A549 (cell line): ENCODE results near the gene PCBP3. TPM values are rescaled to one million over a fixed set of nuclear protein-coding genes. Genes with fewer than 3 reads are reported as not detected.

Experiments
- ATAC-seq, 2 experiments: fragments of 200-7000 bp in 1 of 2; fragments of >200 bp in 1 of 2; cut with Nextera tagmentation in 1 of 2; cut with Tn5 transposase in 1 of 2; 3 replicates each; pipeline versions ENCODE4 v1.8.0 to v1.9.1; 2018 to 2020; ENCODE audit warnings: mild to moderate bottlenecking in 1 of 2, moderate library complexity in 1 of 2
- CTCF ChIA-PET: fragments of 300-600 bp; sonication (Branson Sonifier 250); formaldehyde crosslinking; extraction: SDS; loops from one replicate; lab custom pipeline; 2021; ENCODE audit warnings: antibody characterized with exemption, inconsistent platforms; lab: Yijun Ruan, JAX
- POLR2A ChIA-PET: fragments of 350-600 bp; formaldehyde crosslinking; extraction: SDS; loops from one replicate; lab custom pipeline; 2021; ENCODE audit warnings: antibody characterized with exemption, inconsistent platforms; lab: Yijun Ruan, JAX
- DNase-seq, 2 experiments: peaks; one replicate each; pipeline versions ENCODE4 v3.0.0 to v3.0.0-alpha.2; 2011 to 2016; ENCODE audit warnings: low read depth in 1 of 2, low spot score in 1 of 2
- FAIRE-seq: peaks from 2 replicates; lab custom pipeline; 2011; peaks lifted over from hg19 to GRCh38; lab: Jason Lieb, UNC
- H3K27ac ChIP-seq, 2 experiments: fragments of >200 bp; sonication (Bioruptor Twin); formaldehyde crosslinking; 3 replicates each; pipeline ENCODE4 v1.5.1; 2016 to 2017
- H3K4me1 ChIP-seq: fragments of >200 bp; sonication (Bioruptor Twin); formaldehyde crosslinking; 3 replicates; pipeline ENCODE4 v1.6.1; 2016
- H3K4me2 ChIP-seq: fragments of >200 bp; sonication (Bioruptor Twin); formaldehyde crosslinking; 3 replicates; pipeline ENCODE4 v1.6.1; 2016
- H3K4me3 ChIP-seq: fragments of >200 bp; sonication (Bioruptor Twin); formaldehyde crosslinking; 3 replicates; pipeline ENCODE4 v1.5.1; 2016
- H3K9me3 ChIP-seq: fragments of >200 bp; sonication (Bioruptor Twin); formaldehyde crosslinking; 3 replicates; pipeline ENCODE4 v1.6.1; 2016
- CEBPB ChIP-seq, 2 experiments: fragments of >200 bp in 1 of 2; sonication (Bioruptor Twin) in 1 of 2; formaldehyde crosslinking in 1 of 2; IDR thresholded peaks; 2 replicates each; pipeline ENCODE4 v1.6.1; 2012 to 2016
- EP300 ChIP-seq, 2 experiments: fragments of >200 bp; sonication (Bioruptor Twin); formaldehyde crosslinking; IDR thresholded peaks; 2 replicates in 1 of 2; 3 replicates in 1 of 2; pipeline ENCODE4 v1.6.1; 2016 to 2017
- FOSL2 ChIP-seq, 2 experiments: fragments of 450-650 bp in 1 of 2; fragments of >200 bp in 1 of 2; sonication (Bioruptor Twin) in 1 of 2; formaldehyde crosslinking; IDR thresholded peaks; 2 replicates each; pipeline versions ENCODE4 v1.5.0 to v1.6.1; 2016 to 2020; ENCODE audit warnings: mild to moderate bottlenecking in 1 of 2, moderate library complexity in 1 of 2
- FOXS1 ChIP-seq: fragments of 250-450 bp; sonication (Bioruptor Pico); IDR thresholded peaks from 2 replicates; pipeline ENCODE4 v1.5.0; 2020; ENCODE audit warnings: mild to moderate bottlenecking, moderate library complexity
- HDAC2 ChIP-seq: fragments of 200-600 bp; sonication (generic); IDR thresholded peaks from 2 replicates; pipeline ENCODE4 v1.6.1; 2016
- HEYL ChIP-seq: fragments of 250-450 bp; sonication (Bioruptor Pico); IDR thresholded peaks from 2 replicates; pipeline ENCODE4 v1.8.0; 2021; ENCODE audit warnings: mild to moderate bottlenecking, moderate library complexity
- HOXA7 ChIP-seq: fragments of 250-450 bp; sonication (Bioruptor Pico); IDR thresholded peaks from 2 replicates; pipeline ENCODE4 v1.5.0; 2020; ENCODE audit warnings: mild to moderate bottlenecking, moderate library complexity
- JUNB ChIP-seq: fragments of >200 bp; sonication (Bioruptor Twin); formaldehyde crosslinking; IDR thresholded peaks from 2 replicates; pipeline ENCODE4 v1.6.1; 2016
- MAFK ChIP-seq: fragments of 450-650 bp; IDR thresholded peaks from 2 replicates; pipeline ENCODE4 v1.6.1; 2014; ENCODE audit not compliant: partially characterized antibody
- MYC ChIP-seq: IDR thresholded peaks from 2 replicates; pipeline ENCODE4 v1.6.1; 2012; ENCODE audit warnings: mild to moderate bottlenecking, inconsistent platforms, low read length, improper control_type of control experiment, borderline replicate concordance
- NFE2L2 ChIP-seq: fragments of 150-350 bp; conservative IDR thresholded peaks from 2 replicates; pipeline ENCODE4 v1.6.1; 2014; ENCODE audit warnings: low read length
- NR3C1 ChIP-seq: fragments of >200 bp; sonication (Bioruptor Twin); formaldehyde crosslinking; IDR thresholded peaks from 3 replicates; pipeline ENCODE4 v1.6.1; 2017
- PHF8 ChIP-seq: fragments of 200-600 bp; sonication (generic); IDR thresholded peaks from 2 replicates; pipeline ENCODE4 v1.6.1; 2016; ENCODE audit warnings: low read depth, mild to moderate bottlenecking, antibody characterized with exemption, moderate library complexity, borderline replicate concordance
- POLR2A ChIP-seq: IDR thresholded peaks from 2 replicates; pipeline ENCODE4 v1.6.1; 2012; ENCODE audit warnings: mild to moderate bottlenecking, low read length
- POLR2AphosphoS2 ChIP-seq: conservative IDR thresholded peaks from 2 replicates; pipeline ENCODE4 v1.6.1; 2012; ENCODE audit warnings: low read length, improper control_type of control experiment, inconsistent platforms
- RAD21 ChIP-seq, 2 experiments: fragments of >200 bp in 1 of 2; sonication (Bioruptor Twin) in 1 of 2; formaldehyde crosslinking in 1 of 2; IDR thresholded peaks in 1 of 2; conservative IDR thresholded peaks in 1 of 2; 2 replicates in 1 of 2; 3 replicates in 1 of 2; pipeline ENCODE4 v1.6.1; 2012 to 2018; ENCODE audit warnings: inconsistent platforms in 1 of 2
- RFX5 ChIP-seq: fragments of 450-650 bp; IDR thresholded peaks from 2 replicates; pipeline ENCODE4 v1.7.1; 2014; ENCODE audit warnings: antibody characterized with exemption, mild to moderate bottlenecking, moderate library complexity
- RNF2 ChIP-seq: fragments of 200-600 bp; sonication (generic); IDR thresholded peaks from 2 replicates; pipeline ENCODE4 v1.6.1; 2016; ENCODE audit warnings: low read depth, mild to moderate bottlenecking, antibody characterized with exemption, moderate library complexity, borderline replicate concordance
- TP53 ChIP-seq: fragments of 250-450 bp; sonication (Bioruptor Pico); IDR thresholded peaks from 2 replicates; pipeline ENCODE4 v1.5.0; 2021; ENCODE audit warnings: mild to moderate bottlenecking, moderate library complexity
- ZC3H11A ChIP-seq: fragments of 450-650 bp; IDR thresholded peaks from 2 replicates; pipeline ENCODE4 v1.6.1; 2014; ENCODE audit warnings: antibody characterized with exemption, mild to moderate bottlenecking
- ZNF302 ChIP-seq: fragments of 250-450 bp; sonication (Bioruptor Pico); IDR thresholded peaks from 2 replicates; pipeline ENCODE4 v1.9.0; 2021; ENCODE audit warnings: inconsistent platforms, mild to moderate bottlenecking, moderate library complexity
- WGBS: methylation state at CpG from one replicate; pipeline ENCODE4 v1.1.6; 2017; ENCODE audit errors: missing lambda C conversion rate; 5-methylcytosine and 5-hydroxymethylcytosine counted together
- polyA plus RNA-seq, 4 experiments: library from polyadenylated mRNA; depleted of rRNA in 3 of 4; stranded (reverse); fragments of >200 nt; fragmentation: RNase III in 1 of 4; extraction: RNeasy Plus Mini Kit Qiagen cat#74134 plus additional on column Dnase treatment in 1 of 4; gene quantifications; 2 replicates in 3 of 4; 3 replicates in 1 of 4; pipeline ENCODE4 v1.2.3, GENCODE V29; 2011 to 2017
- TF ChIP-seq, protein P1 (sequence below): fragments of 250-450 bp; sonication (Bioruptor Pico); IDR thresholded peaks from 2 replicates; pipeline ENCODE4 v1.5.0; 2020; ENCODE audit warnings: low read depth, mild to moderate bottlenecking, moderate library complexity
- TF ChIP-seq, protein P2 (sequence below): fragments of 250-450 bp; sonication (Bioruptor Pico); IDR thresholded peaks from 2 replicates; pipeline ENCODE4 v1.5.0; 2021; ENCODE audit warnings: mild to moderate bottlenecking, moderate library complexity, borderline replicate concordance
- TF ChIP-seq, protein P3 (sequence below): IDR thresholded peaks from 2 replicates; pipeline ENCODE4 v1.6.1; 2012
- TF ChIP-seq, protein P4 (sequence below): fragments of >200 bp; sonication (Bioruptor Twin); formaldehyde crosslinking; IDR thresholded peaks from 2 replicates; pipeline ENCODE4 v1.6.1; 2016
- TF ChIP-seq, protein P5 (sequence below): fragments of 200-600 bp; sonication (generic); IDR thresholded peaks from 2 replicates; pipeline ENCODE4 v1.6.1; 2016; ENCODE audit warnings: antibody characterized with exemption, mild to moderate bottlenecking, moderate library complexity

PCBP3 gene
- polyA plus RNA-seq, 2 of the 4 experiments (the other 2 are of a cell fraction), result 0.30 to 0.34 TPM

DNA sequence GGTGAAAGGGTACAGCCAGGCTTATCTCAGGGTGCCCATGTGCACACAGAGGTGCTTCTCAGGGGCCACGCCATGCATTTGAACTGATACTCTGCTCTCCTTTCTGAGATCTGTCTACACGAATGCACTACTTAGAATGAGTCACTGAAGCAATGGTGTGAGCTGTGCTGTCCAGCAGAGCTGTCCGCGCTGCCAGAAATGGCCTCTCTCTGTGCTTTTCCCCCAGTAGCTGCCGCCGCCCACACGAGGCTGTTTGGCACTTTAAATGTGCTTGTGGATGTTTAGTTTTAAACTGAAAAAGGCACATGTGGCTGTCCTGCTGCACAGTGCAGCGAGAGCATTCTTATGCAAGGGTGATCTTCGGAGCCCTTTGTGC, 250.9 kb downstream of the PCBP3 start:
- no peak overlapping the region for H3K4me3 ChIP-seq
- H3K4me1 ChIP-seq, result no peaks in the 10 kb centered on the region
- CTCF ChIA-PET, result no interaction called here
- TF ChIP-seq TP53 (CRISPR knock-in tag) (no peak), HDAC2 (no peak), POLR2A (no peak), PHF8 (no peak), JUNB (no peak), NR3C1 (no peak), RFX5 (no peak), RAD21 (conservative IDR thresholded peaks at IDR 0.05 in 1 of 2, IDR thresholded peaks at IDR 0.05 in 1 of 2) (no peak)
- TF ChIP-seq, protein P1, sequence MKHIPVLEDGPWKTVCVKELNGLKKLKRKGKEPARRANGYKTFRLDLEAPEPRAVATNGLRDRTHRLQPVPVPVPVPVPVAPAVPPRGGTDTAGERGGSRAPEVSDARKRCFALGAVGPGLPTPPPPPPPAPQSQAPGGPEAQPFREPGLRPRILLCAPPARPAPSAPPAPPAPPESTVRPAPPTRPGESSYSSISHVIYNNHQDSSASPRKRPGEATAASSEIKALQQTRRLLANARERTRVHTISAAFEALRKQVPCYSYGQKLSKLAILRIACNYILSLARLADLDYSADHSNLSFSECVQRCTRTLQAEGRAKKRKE, result no peak
- TF ChIP-seq, protein P2, sequence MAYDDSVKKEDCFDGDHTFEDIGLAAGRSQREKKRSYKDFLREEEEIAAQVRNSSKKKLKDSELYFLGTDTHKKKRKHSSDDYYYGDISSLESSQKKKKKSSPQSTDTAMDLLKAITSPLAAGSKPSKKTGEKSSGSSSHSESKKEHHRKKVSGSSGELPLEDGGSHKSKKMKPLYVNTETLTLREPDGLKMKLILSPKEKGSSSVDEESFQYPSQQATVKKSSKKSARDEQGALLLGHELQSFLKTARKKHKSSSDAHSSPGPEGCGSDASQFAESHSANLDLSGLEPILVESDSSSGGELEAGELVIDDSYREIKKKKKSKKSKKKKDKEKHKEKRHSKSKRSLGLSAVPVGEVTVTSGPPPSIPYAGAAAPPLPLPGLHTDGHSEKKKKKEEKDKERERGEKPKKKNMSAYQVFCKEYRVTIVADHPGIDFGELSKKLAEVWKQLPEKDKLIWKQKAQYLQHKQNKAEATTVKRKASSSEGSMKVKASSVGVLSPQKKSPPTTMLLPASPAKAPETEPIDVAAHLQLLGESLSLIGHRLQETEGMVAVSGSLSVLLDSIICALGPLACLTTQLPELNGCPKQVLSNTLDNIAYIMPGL, result no peak
- TF ChIP-seq, all 56 proteins: peak for 0
- WGBS, result 79% methylated on average over 2 of the region's 9 CpGs
- Histone ChIP-seq H3K4me2 (no peak overlapping the region), H3K9me3 (no peaks in the 10 kb centered on the region), H3K27ac (no peak overlapping the region)
- DNase-seq (no peak), FAIRE-seq (no peak), ATAC-seq (no peak)
- POLR2A ChIA-PET, result no interaction called here

DNA sequence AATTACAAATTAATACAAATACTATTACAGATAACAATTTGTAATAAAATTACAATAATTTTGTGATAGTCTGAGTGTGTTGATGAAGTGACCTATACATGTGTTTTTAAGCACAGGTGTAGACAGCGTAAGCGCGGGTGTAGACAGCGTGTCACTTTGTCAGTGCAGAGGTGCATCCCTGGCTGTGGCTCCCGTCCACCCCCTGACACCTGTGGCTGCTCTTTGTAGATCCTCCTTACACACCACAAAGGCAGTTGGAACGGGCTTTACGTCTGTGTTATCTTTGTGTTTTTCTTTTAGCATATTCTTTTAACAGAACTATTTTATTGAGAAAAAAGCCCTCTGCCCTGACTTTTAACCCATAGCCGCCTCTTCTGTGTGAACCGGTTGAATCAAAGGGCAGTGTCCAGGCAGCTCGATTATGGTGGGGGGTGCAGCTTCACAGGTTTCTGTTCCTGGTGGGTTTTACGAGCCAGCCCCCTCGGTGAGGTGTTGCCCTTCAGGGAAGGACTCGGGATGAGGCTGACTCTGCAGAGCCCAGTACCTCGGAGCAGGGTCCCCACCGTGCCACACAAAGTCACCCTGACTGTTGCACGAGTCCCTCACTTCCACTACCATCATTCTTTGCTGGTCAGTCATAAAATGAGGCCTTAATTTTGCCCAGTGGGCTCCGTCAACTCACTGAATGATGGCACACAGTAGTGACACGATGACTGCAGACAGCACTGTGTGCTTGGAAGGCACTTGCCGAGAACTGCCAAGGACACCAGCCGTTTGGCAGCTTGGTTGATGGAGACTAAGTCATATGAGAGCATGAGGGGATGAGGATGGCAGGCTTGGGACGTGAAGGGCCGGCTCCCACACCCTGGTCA, 251.6 kb downstream of the PCBP3 start:
- WGBS, result 52% methylated on average over 18 of the region's 22 CpGs
- no peak overlapping the region for H3K27ac ChIP-seq
- no peak for FAIRE-seq
- no peak for ATAC-seq
- no peak for DNase-seq
- no peak overlapping the region for H3K4me3 ChIP-seq
- H3K9me3 ChIP-seq, result no peaks in the 10 kb centered on the region
- no peaks in the 10 kb centered on the region for H3K4me1 ChIP-seq
- CTCF ChIA-PET, result no interaction called here
- no peak overlapping the region for H3K4me2 ChIP-seq
- POLR2A ChIA-PET, result no interaction called here
- TF ChIP-seq RNF2 (no peak), RAD21 (conservative IDR thresholded peaks at IDR 0.05 in 1 of 2, IDR thresholded peaks at IDR 0.05 in 1 of 2) (no peak), EP300 (IDR thresholded peaks at IDR 0.05) (no peak), PHF8 (no peak), NFE2L2 (no peak), ZC3H11A (no peak), POLR2AphosphoS2 (no peak), ZNF302 (CRISPR knock-in tag) (no peak), MYC (no peak), FOSL2 (IDR thresholded peaks at IDR 0.05) (no peak), FOSL2 (CRISPR knock-in tag; IDR thresholded peaks at IDR 0.05) (no peak)
- TF ChIP-seq, all 56 proteins: peak for 0

DNA sequence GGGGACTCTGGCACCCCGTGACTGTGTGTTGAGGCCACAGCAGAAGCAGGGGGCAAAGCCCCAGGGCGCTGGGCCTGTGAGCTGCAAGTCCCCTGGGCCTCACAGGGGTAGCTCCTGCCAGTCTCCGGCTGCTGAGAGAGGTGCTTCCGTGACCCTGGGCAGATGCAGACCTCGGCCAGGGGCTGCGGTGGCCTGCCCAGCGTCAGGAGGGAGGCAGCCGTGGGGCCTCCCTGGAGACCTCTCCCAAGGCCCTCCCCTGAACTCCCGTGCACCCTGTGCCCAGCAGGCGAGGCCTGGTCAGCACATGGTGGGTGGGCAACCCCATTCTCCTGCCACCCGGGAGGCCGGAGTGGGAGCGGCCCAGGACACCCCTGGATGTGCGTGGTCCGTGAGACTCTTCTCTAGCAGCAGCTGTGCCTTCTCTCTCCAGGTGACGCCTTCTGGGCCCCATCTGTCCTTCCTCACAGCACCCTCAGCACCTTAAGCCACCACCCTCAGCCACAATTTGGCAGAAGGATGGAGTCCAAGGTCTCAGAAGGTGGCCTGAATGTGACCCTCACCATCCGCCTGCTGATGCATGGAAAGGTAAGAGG, 252.3 kb downstream of the PCBP3 start:
- POLR2A ChIA-PET, result no interaction called here
- Histone ChIP-seq H3K4me3 (no peak overlapping the region), H3K9me3 (no peaks in the 10 kb centered on the region), H3K4me1 (no peaks in the 10 kb centered on the region), H3K4me2 (no peak overlapping the region), H3K27ac (no peak overlapping the region)
- no peak for TF ChIP-seq FOXS1 (CRISPR knock-in tag)
- TF ChIP-seq, protein P3, sequence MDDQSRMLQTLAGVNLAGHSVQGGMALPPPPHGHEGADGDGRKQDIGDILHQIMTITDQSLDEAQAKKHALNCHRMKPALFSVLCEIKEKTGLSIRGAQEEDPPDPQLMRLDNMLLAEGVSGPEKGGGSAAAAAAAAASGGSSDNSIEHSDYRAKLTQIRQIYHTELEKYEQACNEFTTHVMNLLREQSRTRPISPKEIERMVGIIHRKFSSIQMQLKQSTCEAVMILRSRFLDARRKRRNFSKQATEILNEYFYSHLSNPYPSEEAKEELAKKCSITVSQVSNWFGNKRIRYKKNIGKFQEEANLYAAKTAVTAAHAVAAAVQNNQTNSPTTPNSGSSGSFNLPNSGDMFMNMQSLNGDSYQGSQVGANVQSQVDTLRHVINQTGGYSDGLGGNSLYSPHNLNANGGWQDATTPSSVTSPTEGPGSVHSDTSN, result no peak
- TF ChIP-seq, protein P4, sequence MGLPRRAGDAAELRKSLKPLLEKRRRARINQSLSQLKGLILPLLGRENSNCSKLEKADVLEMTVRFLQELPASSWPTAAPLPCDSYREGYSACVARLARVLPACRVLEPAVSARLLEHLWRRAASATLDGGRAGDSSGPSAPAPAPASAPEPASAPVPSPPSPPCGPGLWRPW, result no peak
- no peak for TF ChIP-seq RAD21 (conservative IDR thresholded peaks at IDR 0.05 in 1 of 2, IDR thresholded peaks at IDR 0.05 in 1 of 2)
- no peak for TF ChIP-seq MAFK
- TF ChIP-seq HOXA7 (CRISPR knock-in tag), result no peak
- no peak for TF ChIP-seq POLR2AphosphoS2
- no peak for TF ChIP-seq CEBPB (IDR thresholded peaks at IDR 0.05)
- no peak for TF ChIP-seq HEYL (CRISPR knock-in tag)
- TF ChIP-seq, protein P5, sequence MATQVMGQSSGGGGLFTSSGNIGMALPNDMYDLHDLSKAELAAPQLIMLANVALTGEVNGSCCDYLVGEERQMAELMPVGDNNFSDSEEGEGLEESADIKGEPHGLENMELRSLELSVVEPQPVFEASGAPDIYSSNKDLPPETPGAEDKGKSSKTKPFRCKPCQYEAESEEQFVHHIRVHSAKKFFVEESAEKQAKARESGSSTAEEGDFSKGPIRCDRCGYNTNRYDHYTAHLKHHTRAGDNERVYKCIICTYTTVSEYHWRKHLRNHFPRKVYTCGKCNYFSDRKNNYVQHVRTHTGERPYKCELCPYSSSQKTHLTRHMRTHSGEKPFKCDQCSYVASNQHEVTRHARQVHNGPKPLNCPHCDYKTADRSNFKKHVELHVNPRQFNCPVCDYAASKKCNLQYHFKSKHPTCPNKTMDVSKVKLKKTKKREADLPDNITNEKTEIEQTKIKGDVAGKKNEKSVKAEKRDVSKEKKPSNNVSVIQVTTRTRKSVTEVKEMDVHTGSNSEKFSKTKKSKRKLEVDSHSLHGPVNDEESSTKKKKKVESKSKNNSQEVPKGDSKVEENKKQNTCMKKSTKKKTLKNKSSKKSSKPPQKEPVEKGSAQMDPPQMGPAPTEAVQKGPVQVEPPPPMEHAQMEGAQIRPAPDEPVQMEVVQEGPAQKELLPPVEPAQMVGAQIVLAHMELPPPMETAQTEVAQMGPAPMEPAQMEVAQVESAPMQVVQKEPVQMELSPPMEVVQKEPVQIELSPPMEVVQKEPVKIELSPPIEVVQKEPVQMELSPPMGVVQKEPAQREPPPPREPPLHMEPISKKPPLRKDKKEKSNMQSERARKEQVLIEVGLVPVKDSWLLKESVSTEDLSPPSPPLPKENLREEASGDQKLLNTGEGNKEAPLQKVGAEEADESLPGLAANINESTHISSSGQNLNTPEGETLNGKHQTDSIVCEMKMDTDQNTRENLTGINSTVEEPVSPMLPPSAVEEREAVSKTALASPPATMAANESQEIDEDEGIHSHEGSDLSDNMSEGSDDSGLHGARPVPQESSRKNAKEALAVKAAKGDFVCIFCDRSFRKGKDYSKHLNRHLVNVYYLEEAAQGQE, result no peak
- no peak for ATAC-seq
- no peak for FAIRE-seq
- CTCF ChIA-PET, result no interaction called here
- no peak for DNase-seq
- 38% methylated on average over 4 of the region's 17 CpGs for WGBS
